Heart left ventricle (tissue), 13 donors: ENCODE results near the gene ITGA2.

Experiments used
- POLR2A ChIP-seq, 2 donors: fragments of 450-650 bp; IDR thresholded peaks; one replicate each; pipeline ENCODE4 v1.6.1; 2017; ENCODE audit warnings: antibody characterized with exemption in 2 of 2, mild to moderate bottlenecking in 2 of 2, moderate library complexity in 2 of 2
- TF ChIP-seq, protein P1 (sequence below), 12 donors: fragments of 200-600 bp; sonication (generic) in 4 of 12; IDR thresholded peaks; one replicate each; pipeline versions ENCODE4 v1.5.0 to v1.8.0; 2018 to 2022; ENCODE audit warnings: antibody characterized with exemption in 12 of 12, mild to moderate bottlenecking in 5 of 12
- donor health status: ischemic (EF 13 %, LVEDD 7.1; RV severe dilation, severe dysfunction).
- donor health status: DM: no; HTN: yes; CAD: no.
- donor health status: DM: no; HTN: no; CAD: no.
- donor health status: ischemic (EF 25% LVEDD 6.9; RV normal size, moderate dysfunction).
- donor health status: ischemic (EF 25% LVEDD 5.7; RV mildly dilated, moderate dysfunction).
- donor health status: ischemic (EF 35%, LVEDD 5.7; RV mildly dilated, moderate dysfunction).
- donor health status: nonischemic (EF 11% LVEDD 7.7; RV severe dilation, severe dysfunction).
- donor health status: DM: yes; HTN: yes; CAD: no.
- donor health status: PGD.
- donor health status: ischemic (EF 29% LVEDD 5.4; RV normal size, mild dysfunction).
- donor health status: nonischemic (EF 23%, LVEDD 6.1; RV moderate dilation, normal function).

DNA sequence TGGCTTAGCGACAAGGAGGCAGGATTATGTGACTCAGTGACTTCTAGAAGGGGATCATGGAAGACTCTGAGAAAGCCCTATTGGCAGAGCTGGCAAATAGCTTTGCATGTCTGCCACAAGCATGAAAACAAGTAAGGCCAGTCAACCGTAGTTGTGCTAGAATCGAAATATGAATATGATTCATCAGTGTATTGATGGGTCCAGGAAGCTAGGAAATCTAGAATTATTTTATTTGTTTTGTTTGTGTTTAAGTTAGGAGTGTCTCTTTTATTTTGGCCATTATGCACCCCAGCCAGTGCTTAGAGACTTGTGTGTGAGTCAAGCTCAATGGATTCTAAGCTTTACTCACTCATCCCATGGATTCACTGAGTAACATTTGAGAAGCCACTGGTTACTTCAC, 3.8 kb upstream of the ITGA2 start:
- TF ChIP-seq, protein P1, sequence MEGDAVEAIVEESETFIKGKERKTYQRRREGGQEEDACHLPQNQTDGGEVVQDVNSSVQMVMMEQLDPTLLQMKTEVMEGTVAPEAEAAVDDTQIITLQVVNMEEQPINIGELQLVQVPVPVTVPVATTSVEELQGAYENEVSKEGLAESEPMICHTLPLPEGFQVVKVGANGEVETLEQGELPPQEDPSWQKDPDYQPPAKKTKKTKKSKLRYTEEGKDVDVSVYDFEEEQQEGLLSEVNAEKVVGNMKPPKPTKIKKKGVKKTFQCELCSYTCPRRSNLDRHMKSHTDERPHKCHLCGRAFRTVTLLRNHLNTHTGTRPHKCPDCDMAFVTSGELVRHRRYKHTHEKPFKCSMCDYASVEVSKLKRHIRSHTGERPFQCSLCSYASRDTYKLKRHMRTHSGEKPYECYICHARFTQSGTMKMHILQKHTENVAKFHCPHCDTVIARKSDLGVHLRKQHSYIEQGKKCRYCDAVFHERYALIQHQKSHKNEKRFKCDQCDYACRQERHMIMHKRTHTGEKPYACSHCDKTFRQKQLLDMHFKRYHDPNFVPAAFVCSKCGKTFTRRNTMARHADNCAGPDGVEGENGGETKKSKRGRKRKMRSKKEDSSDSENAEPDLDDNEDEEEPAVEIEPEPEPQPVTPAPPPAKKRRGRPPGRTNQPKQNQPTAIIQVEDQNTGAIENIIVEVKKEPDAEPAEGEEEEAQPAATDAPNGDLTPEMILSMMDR (IDR thresholded peaks at IDR 0.05) = no peak
- TF ChIP-seq POLR2A (IDR thresholded peaks at IDR 0.05) = no peak
